Measurements from ENCODE around the gene EPHB6.
A peak's percentile ranks its signal among the peaks of the same experiment; 100 is the strongest.

Gene EPHB6

GRCh38 chr7:142860968-142861367 is 6.1 kb downstream of the EPHB6 start:
- no peak for TF ChIP-seq CTCF (IDR thresholded peaks at IDR 0.05)

- no peak for TF ChIP-seq CTCF (IDR thresholded peaks at IDR 0.05)
Measured at GRCh38 chr7:142862351-142862750, 7.5 kb downstream of the EPHB6 start.

GRCh38 chr7:142862786-142863400 is 8.0 kb downstream of the EPHB6 start:
- no peak for TF ChIP-seq CTCF (IDR thresholded peaks at IDR 0.05)

GRCh38 chr7:142863891-142864685 is 9.2 kb downstream of the EPHB6 start:
- TF ChIP-seq CTCF (IDR thresholded peaks at IDR 0.05) = no peak

GRCh38 chr7:142864980-142865747 is 10.3 kb downstream of the EPHB6 start:
- TF ChIP-seq CTCF (IDR thresholded peaks at IDR 0.05) = no peak

GRCh38 chr7:142865766-142866165 is 10.9 kb downstream of the EPHB6 start:
- TF ChIP-seq CTCF (IDR thresholded peaks at IDR 0.05) = no peak

GRCh38 chr7:142866361-142867096 is 11.7 kb downstream of the EPHB6 start:
- TF ChIP-seq CTCF (IDR thresholded peaks at IDR 0.05) = peak; percentile 85

Measured in LNCAP (cell line).